Stimulated activated CD4-positive, alpha-beta T cell treated with anti-CD3 and anti-CD28 coated beads, TNF-alpha, amount 100 ng/mL, for 1 hour (primary cell): ENCODE results near the gene CD63.

Experiments used
- DNase-seq, 3 donors: peaks; one replicate each; pipeline ENCODE4 v3.0.0-alpha.2; 2020; ENCODE audit warnings: low read depth in 3 of 3, low spot score in 1 of 3

CD63 gene

DNA sequence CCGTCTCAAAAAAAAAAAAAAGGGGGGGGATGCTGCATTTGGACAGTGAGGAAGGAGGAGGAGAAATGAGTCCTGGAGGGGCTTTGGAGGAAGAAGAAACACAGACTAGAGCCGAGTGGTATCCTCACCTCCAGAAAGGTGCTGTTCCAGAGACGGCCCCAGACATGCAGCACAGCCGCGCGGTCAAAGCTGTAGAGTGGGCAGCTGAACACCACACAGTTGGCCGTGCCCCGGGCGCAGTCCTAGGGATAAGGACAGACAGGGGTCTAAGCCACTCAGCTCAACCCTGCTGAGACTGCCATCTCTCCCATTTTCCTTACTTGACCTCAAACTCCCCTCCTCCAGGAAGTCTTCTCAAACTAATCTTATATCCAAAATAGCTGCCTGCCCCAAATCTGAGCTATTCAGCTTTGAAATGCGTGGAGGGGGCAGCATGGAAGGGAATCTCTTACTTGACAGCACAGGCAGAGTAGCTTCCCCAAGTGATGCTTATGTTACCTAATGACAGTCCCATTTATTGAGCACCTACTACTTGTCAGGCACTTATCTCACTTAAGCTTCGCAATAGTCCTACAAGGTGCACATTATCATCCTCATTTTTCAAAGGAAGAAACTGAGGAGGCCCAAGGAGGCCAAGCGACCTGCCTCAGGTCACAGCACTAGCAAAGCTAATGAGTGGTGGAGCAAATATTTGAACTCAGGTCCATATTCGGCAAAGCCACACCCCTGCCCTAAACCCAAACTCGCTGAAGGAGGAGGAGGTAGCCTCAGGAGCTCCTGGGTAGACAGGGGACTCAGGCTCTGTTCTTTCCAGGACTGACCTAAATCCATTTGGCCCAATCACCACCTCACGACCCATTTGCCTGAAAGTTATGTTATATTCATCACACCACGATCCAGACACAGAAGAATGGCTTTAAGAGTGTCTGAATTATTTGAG lies 39.8 kb downstream of the CD63 start:
- DNase-seq: no peak

DNA sequence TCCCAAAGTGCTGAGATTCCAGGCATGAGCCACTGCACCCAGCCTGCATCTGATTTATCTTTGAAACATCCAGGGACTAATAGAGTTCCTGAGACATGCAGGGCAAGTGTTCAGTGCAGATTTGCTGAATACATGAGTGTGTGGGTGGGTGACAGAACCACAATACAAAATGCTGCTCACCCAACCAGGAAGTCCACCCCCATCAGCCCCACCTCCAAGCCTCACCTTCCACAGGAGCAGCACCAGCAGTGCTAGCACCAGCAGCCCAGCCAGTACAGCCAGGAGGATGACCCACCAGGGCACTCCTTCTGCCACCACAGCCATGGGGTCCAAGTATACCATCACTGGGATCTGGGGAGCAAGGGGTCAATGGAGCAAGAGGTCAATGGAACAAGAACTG lies 41.1 kb downstream of the CD63 start:
- no peak for DNase-seq

DNA sequence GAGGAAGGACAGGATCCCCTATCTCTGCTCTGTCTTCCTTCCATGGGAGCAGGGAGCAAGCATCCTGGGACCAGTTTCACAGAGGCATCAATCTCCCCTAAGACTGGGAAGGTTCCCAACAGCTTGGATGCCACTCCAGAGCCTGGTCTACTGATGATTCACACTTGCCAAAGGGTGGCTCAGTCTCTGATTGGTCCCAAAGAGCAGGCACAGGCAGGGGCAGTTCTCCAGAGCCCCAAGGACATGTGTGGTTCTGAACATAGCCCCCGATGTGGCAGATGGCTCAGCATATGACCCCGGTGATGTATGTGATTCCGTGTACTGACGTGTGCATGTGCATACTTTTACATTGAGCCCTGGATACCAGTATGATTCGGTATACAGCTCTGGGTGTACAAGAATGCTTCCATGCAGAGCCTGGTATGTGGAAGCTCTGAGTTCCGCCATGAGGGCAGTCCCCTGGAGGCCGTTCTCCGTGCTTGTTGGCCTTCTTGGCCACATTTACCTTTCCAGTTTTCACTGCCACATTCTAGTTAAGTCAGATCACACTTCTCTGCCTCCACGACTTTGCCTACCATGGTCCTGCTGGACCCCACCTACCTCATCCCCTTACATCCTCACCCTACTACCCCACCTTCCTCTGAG lies 42.3 kb downstream of the CD63 start:
- no peak for DNase-seq

DNA sequence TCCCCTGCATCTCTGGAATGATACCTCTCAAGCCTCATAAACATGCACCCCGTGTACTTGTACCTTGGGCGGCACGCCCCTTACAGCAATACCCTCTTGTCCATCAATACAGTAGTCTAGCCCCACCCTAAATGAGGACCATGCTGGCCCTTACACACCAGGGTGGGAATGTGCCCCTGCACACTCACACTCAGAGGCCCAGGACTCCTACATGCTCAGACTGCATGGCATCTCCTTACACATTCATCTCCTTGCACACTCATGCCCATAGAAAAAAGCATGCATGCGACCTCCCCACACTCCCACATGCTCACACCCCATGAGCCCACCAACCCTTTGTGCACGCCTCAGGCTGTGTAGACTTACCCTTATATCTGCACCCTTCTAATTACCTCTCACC lies 43.1 kb downstream of the CD63 start:
- DNase-seq: no peak

DNA sequence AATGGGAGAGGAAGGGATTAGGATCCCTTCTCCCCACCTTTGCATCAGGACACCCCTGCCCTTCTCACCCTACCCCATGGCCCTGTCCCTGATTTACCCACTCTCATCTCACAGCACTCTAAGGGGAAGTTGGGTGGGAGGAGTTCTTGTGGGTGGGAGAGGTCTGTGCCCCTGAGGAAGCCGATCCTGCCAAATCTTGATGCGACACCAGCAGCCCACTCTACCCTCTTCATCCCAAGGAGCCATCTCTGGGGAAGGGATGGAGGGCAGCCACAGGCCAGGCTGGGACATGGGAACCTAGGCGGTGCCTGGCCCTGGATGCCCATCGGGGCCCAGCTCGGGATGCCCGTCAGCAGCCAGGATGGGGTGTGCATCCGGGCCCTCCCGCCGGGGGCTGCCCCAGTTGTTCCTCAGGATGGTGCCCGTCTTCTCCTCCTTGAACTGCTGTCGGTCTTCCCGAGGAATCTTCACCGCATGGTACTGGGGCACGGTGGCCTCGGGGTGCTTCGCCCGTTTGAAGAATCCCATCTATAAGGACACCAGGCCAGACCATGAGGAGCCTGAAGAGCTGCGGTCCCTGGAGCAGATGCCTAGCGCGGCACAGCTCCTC lies 43.9 kb downstream of the CD63 start:
- DNase-seq: no peak

DNA sequence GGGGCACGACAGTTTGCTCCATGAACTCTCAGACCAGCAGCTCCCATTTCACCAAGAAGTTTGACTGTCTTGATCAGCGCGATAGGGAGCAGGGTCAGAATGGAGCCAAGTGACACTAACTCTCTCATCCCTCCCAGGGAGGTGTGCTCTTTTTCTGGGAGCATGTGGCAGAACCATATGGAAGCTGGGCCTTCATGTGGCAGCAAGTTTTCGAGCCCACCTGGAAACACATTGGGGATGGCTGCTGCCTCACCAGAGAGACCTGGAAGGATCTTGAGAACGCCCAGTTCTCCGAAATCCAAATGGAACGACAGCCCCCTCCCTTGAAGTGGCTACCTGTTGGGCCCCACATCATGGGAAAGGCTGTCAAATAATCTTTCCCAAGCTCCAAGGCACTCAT lies 45.1 kb downstream of the CD63 start:
- DNase-seq: no peak

DNA sequence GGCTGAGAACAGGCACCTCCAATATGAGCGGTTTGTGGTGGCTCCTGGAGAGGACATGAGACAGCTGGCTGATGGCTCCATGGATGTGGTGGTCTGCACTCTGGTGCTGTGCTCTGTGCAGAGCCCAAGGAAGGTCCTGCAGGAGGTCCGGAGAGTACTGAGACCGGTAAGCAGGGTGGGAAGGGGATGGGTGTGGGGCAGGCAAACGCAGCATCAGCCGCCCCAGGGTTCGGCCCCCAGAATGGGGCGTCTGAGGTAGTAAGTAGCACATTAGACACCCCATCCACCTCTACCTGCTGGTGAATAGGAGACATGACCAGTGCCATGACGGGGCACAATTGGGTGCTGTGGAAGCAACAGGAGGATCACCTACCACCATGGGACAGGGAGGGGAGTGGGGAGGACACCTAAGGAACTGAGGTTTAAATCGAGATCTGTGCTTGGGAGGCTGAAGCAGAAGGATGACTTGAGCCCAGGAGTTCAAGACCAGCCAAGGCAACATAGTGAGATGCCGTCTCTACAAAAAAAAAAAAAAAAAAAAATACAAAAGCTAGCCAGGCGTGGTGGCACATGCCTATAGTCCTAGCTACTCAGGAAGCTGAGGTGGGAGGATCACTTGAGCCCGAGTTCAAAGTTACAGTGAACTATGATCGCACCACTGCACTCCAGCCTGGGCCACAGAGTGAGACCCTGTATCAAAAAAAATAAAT lies 46.6 kb downstream of the CD63 start:
- no peak for DNase-seq

DNA sequence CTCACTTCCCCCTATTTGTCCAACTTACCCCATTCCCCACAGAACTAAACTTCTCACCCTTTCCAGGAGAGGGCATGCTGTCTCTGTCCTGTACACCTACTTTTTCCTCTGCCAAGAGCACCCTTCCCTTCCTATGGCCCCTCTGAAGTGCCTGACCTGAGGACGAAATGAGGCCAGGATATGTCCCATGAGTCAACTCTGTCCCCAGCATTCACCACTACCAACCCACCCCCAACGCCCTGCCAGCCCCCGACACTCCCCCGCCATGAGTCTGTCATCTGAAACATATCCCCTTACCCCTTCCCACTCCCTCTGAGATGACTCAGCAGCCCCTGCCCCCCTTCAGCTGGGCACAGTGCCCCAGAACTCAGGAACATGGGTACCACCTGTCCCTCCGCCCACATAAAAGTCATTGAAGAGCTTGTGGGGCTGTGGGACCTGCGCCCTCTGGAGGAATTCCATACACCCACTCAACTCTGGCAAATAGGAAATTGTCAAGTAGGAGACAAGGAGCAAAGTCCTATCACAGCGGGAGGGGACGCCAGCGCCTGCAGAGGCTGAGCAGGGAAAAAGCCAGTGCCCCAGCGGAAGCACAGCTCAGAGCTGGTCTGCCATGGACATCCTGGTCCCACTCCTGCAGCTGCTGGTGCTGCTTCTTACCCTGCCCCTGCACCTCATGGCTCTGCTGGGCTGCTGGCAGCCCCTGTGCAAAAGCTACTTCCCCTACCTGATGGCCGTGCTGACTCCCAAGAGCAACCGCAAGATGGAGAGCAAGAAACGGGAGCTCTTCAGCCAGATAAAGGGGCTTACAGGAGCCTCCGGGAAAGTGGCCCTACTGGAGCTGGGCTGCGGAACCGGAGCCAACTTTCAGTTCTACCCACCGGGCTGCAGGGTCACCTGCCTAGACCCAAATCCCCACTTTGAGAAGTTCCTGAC lies 47.4 kb downstream of the CD63 start:
- no peak for DNase-seq

DNA sequence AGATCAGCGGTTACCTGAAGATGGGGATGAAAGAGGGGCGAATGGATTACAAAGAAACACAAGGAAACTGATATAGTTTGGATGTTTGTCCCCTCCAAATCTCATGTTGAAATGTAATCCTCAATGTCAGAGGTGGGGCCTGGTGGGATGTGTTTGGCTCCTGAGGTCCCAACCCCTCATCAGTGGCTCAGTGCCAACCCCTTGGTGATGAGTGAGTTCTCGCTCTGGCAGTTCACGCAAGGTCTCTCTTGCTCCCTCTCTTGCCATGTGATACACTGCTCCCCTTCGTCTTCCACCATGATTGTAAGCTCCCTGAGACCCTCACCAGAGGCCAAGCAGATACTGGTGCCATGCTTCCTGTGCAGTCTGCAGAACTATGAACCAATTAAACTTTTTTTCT lies 49.1 kb downstream of the CD63 start:
- no peak for DNase-seq

DNA sequence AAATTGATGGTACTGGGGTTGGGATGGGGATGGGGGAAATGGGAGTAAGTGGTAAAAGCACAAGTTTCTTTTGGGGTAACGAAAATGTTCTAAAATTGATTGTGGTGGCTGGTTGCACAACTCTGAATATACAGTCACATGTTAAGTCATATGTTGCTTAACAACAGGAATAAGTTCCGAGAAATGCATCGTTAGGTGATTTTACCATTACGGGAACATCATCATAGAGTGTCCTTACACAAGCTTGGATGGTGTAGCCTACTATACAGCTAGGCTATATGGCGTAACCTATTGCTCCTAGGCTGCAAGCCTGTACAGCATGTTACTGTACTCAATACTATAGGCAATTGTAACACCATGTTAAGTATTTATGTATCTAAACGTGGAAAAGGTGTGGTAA lies 52.1 kb downstream of the CD63 start:
- no peak for DNase-seq

DNA sequence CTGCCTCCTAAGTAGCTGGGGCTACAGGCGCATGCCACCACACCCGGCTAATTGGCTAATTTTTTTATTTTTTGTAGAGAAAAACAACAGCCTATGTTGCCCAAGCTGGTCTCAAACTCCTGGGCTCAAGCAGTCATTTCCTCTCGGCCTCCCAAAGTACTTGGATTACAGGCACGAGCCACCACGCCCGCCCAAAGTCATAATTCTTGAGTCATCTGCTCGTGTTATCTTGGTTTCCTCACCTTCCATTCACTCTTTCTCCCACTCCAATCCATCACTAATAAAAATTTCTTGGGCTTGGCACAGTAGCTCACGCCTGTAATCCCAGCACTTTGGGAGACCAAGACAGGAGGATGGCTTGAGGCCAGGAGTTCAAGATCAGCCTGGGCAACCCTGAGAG lies 53.1 kb downstream of the CD63 start:
- no peak for DNase-seq
